Esophagus muscularis mucosa (tissue), 4 donors: ENCODE measurements around the gene MYCT1. TPM values are rescaled to one million over a fixed set of nuclear protein-coding genes. Genes with fewer than 3 reads are reported as not detected.

Source experiments
- DNase-seq: peaks from one replicate; pipeline ENCODE4 v3.0.0-alpha.2; 2017; ENCODE audit errors: extremely low spot score
- H3K27ac ChIP-seq, 4 donors: fragments of 200-600 bp; sonication (generic); replicated peaks in 1 of 4; 1 replicate in 3 of 4; 2 replicates in 1 of 4; pipeline ENCODE4 v1.5.1; 2016 to 2019; ENCODE audit warnings: mild to moderate bottlenecking in 1 of 4
- H3K27me3 ChIP-seq, 4 donors: fragments of 200-600 bp; sonication (generic); one replicate each; pipeline versions ENCODE4 v1.5.1 to v1.6.0; 2016 to 2019
- H3K36me3 ChIP-seq, 4 donors: fragments of 200-600 bp; sonication (generic); one replicate each; pipeline ENCODE4 v1.5.1; 2016 to 2019
- H3K4me1 ChIP-seq, 4 donors: fragments of 200-600 bp; sonication (generic); one replicate each; pipeline ENCODE4 v1.5.1; 2016 to 2019
- H3K4me3 ChIP-seq, 4 donors: fragments of 200-600 bp; sonication (generic); 1 replicate in 2 of 4; 2 replicates in 2 of 4; pipeline ENCODE4 v1.5.1; 2016 to 2019; ENCODE audit warnings: mild to moderate bottlenecking in 4 of 4, moderate library complexity in 1 of 4
- H3K9me3 ChIP-seq, 4 donors: fragments of 200-600 bp; sonication (generic); 1 replicate in 3 of 4; 2 replicates in 1 of 4; pipeline ENCODE4 v1.5.1; 2016 to 2019
- EP300 ChIP-seq: sonication (generic); formaldehyde crosslinking; IDR thresholded peaks from one replicate; pipeline ENCODE4 v1.6.1; 2017; ENCODE audit warnings: antibody characterized with exemption
- POLR2A ChIP-seq: fragments of 450-650 bp; IDR thresholded peaks from one replicate; pipeline ENCODE4 v1.6.1; 2017; ENCODE audit warnings: antibody characterized with exemption, moderate library complexity, mild to moderate bottlenecking, low read depth
- POLR2AphosphoS5 ChIP-seq, 2 donors: sonication (generic); formaldehyde crosslinking; IDR thresholded peaks; one replicate each; pipeline ENCODE4 v1.6.1; 2017; ENCODE audit warnings: antibody characterized with exemption in 2 of 2
- WGBS: methylation state at CpG from one replicate; pipeline ENCODE4 v1.1.5; 2018; 5-methylcytosine and 5-hydroxymethylcytosine counted together
- intact Hi-C: fragments of 100-400 bp; cut with DNase I; formaldehyde crosslinking; loops from one replicate; pipeline ENCODE4 v1.15.1; 2023
- total RNA-seq, 4 donors: library from RNA; depleted of rRNA; stranded (reverse); fragments of >200 nt; gene quantifications; one replicate each; pipeline versions ENCODE4 v1.1.0 to v1.2.1, GENCODE V29; 2016
- TF ChIP-seq, protein P1 (sequence below), 3 experiments: fragments of 200-600 bp in 2 of 3; fragments of 450-650 bp in 1 of 3; sonication (generic) in 2 of 3; IDR thresholded peaks; one replicate each; pipeline ENCODE4 v1.5.1; 2017 to 2019; ENCODE audit warnings: antibody characterized with exemption in 3 of 3, mild to moderate bottlenecking in 2 of 3, moderate library complexity in 1 of 3

MYCT1 gene
- total RNA-seq, 4 donors from 2014 or later = 7.5 to 13.3 (median 10.6) TPM

DNA sequence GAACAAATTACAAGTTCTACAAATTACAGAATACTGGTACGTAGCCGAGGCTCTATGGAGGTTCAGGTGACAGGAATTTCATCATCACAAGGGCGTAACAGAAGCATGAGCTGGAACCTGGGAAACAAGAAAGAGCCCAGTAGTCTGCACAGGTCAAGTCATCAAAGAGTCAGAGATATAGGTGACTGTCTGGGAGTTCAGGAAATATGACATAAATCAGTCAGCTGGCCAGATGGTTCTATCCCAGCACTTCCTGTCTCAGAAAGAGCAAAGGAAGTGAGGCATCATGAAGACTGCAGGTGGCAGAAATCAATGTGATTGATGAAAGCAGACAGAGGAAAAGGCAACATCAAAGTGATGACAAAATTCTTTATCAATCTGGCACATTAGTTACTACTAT is 23.3 kb downstream of the MYCT1 start:
- 46% methylated on average over 3 of the region's 3 CpGs for WGBS
- Histone ChIP-seq H3K36me3 (peaks cover 0 to 6% (median 0%) of the 10 kb centered on the region in 4 donors), H3K27me3 (no peaks in the 10 kb centered on the region), H3K4me1 (no peaks in the 10 kb centered on the region), H3K4me3 (no peak overlapping the region), H3K27ac (no peak overlapping the region), H3K9me3 (no peaks in the 10 kb centered on the region)
- TF ChIP-seq, protein P1, sequence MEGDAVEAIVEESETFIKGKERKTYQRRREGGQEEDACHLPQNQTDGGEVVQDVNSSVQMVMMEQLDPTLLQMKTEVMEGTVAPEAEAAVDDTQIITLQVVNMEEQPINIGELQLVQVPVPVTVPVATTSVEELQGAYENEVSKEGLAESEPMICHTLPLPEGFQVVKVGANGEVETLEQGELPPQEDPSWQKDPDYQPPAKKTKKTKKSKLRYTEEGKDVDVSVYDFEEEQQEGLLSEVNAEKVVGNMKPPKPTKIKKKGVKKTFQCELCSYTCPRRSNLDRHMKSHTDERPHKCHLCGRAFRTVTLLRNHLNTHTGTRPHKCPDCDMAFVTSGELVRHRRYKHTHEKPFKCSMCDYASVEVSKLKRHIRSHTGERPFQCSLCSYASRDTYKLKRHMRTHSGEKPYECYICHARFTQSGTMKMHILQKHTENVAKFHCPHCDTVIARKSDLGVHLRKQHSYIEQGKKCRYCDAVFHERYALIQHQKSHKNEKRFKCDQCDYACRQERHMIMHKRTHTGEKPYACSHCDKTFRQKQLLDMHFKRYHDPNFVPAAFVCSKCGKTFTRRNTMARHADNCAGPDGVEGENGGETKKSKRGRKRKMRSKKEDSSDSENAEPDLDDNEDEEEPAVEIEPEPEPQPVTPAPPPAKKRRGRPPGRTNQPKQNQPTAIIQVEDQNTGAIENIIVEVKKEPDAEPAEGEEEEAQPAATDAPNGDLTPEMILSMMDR (IDR thresholded peaks at IDR 0.05) = no peak
- TF ChIP-seq POLR2AphosphoS5 (IDR thresholded peaks at IDR 0.05) = no peak
- TF ChIP-seq EP300 = no peak
- TF ChIP-seq POLR2A = no peak
- DNase-seq = no peak
- intact Hi-C loops = no loop called here

- Histone ChIP-seq H3K4me1 (no peaks in the 10 kb centered on the region), H3K27me3 (no peaks in the 10 kb centered on the region), H3K4me3 (no peak overlapping the region), H3K36me3 (peaks cover 0 to 6% (median 0%) of the 10 kb centered on the region in 4 donors), H3K9me3 (no peaks in the 10 kb centered on the region), H3K27ac (no peak overlapping the region)
- TF ChIP-seq EP300 (no peak), POLR2AphosphoS5 (IDR thresholded peaks at IDR 0.05) (no peak), POLR2A (no peak)
- TF ChIP-seq, protein P1 (IDR thresholded peaks at IDR 0.05) = no peak
- intact Hi-C loops = no loop called here
- 90% methylated on average over 4 of the region's 4 CpGs for WGBS
- no peak for DNase-seq
These were observed 24.3 kb downstream of the MYCT1 start for GRCh38 chr6:152721956-152722355.

GRCh38 chr6:152723398-152723797 is 25.7 kb downstream of the MYCT1 start:
- no peaks in the 10 kb centered on the region for H3K9me3 ChIP-seq
- H3K4me3 ChIP-seq = no peak overlapping the region
- intact Hi-C loops = no loop called here
- peaks cover 0 to 6% (median 0%) of the 10 kb centered on the region in 4 donors for H3K36me3 ChIP-seq
- H3K27ac ChIP-seq = no peak overlapping the region
- WGBS = 71% methylated on average over 1 of the region's 1 CpG
- no peaks in the 10 kb centered on the region for H3K4me1 ChIP-seq
- DNase-seq = no peak
- TF ChIP-seq, protein P1 (IDR thresholded peaks at IDR 0.05) = no peak
- no peak for TF ChIP-seq EP300
- TF ChIP-seq POLR2A = no peak
- TF ChIP-seq POLR2AphosphoS5 (IDR thresholded peaks at IDR 0.05) = no peak
- no peaks in the 10 kb centered on the region for H3K27me3 ChIP-seq

DNA sequence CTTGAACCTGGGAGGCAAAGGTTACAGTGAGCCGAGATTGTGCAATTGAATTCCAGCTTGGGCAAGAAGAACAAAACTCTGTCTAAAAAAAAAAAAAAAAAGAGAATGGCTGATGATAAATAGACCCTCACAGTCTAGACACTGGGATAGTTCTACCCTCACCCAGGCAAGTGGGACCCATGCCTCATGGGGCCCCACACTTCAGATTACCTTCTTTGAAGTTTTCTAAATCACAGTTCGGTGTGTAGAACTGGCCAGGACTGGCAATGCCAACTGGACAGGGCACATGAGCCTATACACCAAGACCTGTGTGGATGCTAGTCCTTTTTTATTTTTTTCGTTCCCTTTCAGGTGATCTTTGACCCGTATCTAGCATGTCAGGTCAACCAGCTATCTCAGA is 28.6 kb downstream of the MYCT1 start:
- Histone ChIP-seq H3K36me3 (peaks cover 0 to 6% (median 0%) of the 10 kb centered on the region in 4 donors), H3K27ac (no peak overlapping the region), H3K4me3 (no peak overlapping the region), H3K9me3 (no peaks in the 10 kb centered on the region), H3K27me3 (no peaks in the 10 kb centered on the region), H3K4me1 (no peaks in the 10 kb centered on the region)
- intact Hi-C loops = no loop called here
- 70% methylated on average over 4 of the region's 4 CpGs for WGBS
- DNase-seq = no peak
- TF ChIP-seq, protein P1 (IDR thresholded peaks at IDR 0.05) = no peak
- no peak for TF ChIP-seq POLR2AphosphoS5 (IDR thresholded peaks at IDR 0.05)
- TF ChIP-seq POLR2A = no peak

GRCh38 chr6:152727507-152727906 is 29.8 kb downstream of the MYCT1 start:
- H3K9me3 ChIP-seq = peaks cover 0 to under 1% (median 0%) of the 10 kb centered on the region in 4 donors
- DNase-seq = no peak
- no peak overlapping the region for H3K4me3 ChIP-seq
- intact Hi-C loops = no loop called here
- H3K27ac ChIP-seq = no peak overlapping the region
- TF ChIP-seq POLR2A (no peak), EP300 (no peak), POLR2AphosphoS5 (IDR thresholded peaks at IDR 0.05) (no peak)
- TF ChIP-seq, protein P1 (IDR thresholded peaks at IDR 0.05) = no peak
- H3K4me1 ChIP-seq = no peaks in the 10 kb centered on the region
- no peaks in the 10 kb centered on the region for H3K36me3 ChIP-seq
- no peaks in the 10 kb centered on the region for H3K27me3 ChIP-seq
- 94% methylated on average over 3 of the region's 3 CpGs for WGBS
